ENCODE data around the gene MET.
A peak's percentile ranks its signal among the peaks of the same experiment; 100 is the strongest.

Gene MET

DNA sequence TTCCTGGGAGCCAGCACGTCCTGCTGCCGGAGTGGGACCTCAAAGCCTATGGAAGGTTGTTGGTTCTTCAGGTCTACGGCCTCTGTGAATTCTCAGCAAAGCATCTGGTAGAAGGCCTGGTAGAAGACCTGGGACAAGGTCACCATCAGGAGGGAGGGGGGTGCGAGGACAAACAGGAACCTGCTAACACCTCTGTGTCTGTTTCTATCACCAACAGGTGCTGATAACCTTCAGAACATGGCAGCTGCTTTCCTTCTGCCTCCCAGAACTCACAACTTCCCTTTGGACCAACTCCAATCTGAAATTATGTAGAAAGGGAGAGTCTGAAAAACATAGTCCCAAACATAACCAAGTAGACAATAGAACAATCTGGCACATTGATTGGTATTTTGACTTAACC lies 8.3 kb upstream of the MET start:
- no peak for DNase-seq

DNA sequence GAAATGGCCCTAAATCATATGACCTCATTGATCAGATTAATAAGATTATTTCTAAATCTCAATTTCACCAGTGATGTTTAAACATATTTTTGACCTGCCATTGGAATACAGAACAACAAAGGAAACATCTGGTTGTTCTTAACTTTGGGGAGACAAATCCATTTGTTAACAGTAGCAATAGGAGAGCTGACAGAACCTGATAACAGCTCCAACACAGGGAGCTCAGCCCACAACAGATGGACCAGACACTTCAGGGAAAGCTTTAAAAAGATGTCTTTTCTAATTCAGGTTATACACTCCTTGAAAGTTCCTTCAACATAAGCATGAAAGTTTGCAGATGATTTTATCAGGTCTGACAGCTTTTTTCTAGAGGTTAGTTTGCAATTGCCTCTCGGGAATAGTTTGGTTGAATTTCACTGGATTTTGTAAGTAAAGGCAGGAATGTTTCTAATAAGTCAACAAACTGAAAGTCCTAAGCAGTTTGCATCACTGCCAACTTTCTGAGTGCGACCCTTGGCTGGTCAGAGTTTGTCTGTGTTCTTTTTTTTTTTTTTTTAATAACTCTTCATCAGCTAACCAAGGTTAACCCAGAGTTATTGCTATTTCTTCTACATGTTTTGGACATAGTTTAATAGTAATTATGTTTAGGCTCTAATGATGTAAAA lies 6.5 kb upstream of the MET start:
- no peak for DNase-seq

DNA sequence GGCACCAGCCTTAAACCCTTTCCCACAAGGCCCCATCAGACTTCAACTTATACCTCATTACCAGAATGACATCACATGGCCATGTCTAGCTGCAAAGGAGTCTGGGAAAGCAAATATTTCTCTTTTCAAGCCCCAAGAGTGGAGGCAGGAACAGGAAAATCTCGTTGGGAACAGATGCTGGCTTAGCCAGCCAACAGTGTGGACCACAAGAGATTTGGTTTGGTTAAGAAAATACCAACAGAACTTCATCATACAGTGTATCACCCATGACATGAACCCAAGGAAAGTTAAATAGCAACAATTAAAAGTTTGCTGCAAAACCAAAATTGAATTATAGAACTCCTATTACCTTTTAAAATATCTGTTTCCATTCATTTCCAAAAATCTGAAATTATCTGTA lies 2.2 kb upstream of the MET start:
- no peak for DNase-seq

DNA sequence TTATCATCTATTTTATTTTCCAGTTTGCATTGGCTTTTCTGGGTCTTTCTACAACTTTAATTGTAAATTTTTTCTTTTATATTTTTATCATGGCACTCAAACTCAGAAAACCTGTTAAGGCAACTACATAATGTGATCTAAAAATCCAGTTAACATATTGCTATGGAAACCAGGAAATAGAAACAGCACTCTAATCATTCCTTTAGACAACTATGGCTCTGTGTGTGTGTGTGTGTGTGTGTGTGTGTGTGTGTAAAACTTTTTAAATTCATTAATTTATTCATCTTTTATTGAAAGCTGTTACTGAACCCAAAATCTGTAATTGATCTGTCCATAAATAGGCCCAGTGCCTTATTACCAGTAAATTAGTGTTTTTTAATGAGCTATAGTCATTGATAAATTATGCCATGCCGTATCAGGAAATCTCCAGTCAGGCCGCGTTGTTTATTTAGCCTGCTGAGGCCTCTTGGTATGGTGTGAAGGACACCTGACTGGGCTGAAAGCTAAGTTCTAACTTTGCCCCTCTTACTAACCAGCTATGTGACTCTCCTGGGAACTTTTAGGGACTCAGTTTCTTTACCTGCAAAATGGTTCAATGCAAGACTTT lies 1.5 kb upstream of the MET start:
- DNase-seq, result no peak

DNA sequence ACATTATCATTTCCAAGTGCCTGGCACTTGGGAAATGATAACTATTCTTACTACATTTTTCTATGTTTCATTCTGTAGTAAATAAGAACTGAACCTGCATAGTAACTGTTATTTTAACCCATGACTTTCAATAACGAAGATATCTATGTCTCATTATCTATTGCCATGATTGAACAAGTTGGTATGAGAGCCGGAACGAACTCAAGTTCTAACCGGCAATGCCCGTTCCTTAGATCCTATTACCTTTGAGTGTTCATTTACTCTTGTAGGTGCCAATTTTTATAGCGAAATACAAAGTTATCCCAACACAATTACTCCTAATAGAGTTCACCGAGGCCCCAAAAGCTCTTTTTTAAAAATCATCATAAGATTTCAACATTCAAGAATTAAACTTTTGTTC lies 885 bp upstream of the MET start:
- DNase-seq, result no peak

DNA sequence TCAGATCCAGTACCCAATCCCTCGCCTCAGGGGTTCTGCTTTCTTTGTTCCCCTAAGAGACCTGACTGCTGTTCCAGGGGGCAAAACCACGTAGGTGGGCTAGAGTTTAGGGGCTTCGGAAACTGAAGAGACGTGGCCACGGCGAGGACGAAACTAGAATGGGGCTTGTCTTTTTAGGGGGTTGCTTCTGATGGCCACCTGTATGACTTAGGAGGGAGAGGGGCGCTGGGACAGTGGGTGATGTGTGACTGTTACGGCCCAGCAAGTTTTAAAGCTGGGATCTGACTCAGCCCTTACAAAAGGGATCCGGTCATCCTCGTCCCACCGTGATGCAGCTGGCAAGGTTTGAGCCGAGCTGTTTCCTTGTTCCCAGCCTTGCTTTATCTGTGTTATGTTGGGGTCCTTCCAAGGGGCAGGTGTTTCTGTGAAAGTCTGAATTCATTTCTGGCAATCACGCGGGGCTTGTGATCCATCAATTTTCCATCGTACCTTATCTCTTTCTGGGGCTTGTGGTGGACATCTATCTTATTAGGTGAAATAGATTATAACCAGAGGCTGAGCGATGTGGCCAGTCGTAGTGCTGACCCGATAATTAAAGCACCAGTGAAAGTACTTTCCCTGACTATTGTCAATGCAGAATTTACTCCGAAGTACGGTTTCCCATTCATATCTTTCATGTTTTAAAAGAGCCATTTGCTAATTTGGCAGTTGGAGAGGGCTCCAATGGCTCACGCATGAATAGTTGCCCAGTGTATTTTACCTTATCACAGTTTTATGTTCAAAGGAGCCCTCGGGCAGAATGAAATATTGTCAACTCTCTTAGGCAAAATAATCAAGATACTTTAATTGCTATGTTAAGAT lies 830 bp downstream of the MET start:
- peak; percentile 73 for DNase-seq

DNA sequence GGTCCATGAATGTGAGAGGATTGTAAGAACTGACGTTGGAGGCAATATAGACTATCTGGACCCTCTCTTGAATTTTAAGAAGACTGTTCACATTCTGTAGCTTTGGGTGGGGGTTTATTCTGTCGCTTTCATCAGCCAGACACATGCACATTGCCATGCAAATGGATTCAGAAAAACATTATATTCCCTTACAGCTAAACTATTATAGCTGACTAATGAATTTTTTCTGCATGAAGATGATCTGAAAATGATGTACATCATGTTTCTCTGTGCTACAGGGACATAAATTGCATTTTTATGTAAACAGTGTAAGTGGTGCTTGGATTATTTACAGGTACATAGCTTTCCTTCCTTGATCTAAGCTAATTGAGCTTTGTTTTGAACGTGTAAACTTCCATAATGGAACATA lies 1.5 kb downstream of the MET start:
- DNase-seq, result no peak

DNA sequence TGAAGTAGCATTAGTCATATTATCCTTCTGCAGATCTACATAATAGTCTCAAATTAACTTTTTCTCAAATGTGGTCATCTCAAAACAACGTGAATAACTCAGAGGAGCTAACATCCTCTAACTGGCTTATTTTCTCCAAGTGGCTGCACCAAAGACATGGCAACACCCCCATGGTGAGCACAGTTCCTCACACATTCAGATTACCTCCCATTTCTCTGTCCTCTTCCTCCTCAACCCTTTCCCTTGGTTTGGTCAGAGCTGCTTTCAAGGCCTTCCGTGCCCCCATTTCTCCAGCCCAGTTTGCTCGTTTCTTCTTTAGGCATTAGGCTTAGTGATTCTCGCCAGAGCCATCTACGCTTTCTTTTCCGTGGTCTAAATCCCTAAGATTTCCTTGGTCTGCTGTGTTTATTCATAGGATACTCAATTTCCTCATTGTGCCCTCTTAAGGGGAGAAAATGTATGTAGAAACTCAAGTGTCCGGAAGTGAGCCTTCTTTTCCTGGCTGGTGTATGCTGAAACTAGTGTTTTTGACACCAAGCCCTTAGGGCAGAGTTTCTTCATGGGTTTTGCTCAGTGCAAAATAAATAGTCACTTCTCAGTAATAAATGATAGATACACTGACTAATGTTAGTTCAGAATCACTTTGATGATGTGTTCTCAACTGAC lies 2.6 kb downstream of the MET start:
- DNase-seq, result no peak

DNA sequence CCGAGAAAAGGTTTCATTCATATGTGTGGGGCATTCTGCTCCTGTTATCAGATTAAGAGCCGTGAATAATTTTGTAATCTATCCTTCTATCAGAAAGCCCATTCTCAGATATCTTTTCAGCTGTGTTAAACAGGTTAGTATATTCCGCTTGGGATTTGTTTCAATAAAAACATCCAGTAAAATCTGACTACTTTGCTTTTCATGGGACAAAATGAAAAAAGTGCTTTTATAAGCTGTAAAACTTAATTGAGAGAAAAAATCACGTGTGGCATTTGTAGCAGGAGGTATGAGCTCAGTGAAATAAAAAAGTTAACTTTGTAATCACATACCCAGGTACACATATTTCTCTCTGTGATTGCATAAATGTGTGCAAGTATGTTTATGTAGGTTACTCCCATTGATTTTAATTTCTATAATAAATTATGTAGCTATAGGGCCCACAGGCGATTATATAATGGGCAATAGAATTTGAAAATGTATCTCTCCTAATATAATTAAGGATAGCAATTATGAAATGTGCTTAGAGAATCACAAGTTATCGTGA lies 3.9 kb downstream of the MET start:
- no peak for DNase-seq

DNA sequence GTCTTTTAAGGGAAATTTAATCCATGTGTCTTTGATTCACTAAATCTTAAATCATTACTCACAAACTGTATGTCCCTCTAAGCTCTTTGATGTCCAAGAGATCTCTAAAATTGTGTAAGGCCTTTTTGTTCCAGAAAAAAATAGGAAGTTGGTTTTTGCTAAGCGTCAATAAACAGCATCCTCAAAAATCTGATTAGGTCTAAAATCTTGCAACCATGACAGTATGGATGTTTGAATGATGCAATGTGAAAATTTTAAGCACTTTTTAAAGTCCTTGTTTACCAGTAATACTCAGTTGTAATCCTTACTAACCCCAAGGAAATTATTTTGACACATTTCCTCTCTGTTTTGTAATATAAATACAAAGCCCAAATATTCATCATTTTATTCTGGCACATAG lies 6.8 kb downstream of the MET start:
- no peak for DNase-seq

DNA sequence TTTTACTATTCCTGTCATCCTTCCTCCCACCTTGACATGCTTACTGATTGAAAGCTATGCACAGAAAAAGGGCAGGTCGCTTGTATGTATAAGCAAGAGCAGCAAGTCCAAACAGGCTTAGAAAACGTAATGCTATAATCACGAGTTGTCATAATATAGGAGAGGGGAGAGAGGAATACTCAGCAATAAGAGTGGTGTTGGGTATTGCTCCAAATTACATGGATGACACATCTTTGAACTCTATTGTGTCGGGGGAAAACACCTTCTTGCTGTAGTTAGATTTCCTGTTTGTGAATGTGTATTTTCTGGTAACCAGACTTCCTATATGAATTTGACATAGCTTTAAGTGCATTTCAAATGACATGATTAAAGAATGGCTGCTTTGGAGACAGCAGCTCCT lies 7.5 kb downstream of the MET start:
- no peak for DNase-seq

DNA sequence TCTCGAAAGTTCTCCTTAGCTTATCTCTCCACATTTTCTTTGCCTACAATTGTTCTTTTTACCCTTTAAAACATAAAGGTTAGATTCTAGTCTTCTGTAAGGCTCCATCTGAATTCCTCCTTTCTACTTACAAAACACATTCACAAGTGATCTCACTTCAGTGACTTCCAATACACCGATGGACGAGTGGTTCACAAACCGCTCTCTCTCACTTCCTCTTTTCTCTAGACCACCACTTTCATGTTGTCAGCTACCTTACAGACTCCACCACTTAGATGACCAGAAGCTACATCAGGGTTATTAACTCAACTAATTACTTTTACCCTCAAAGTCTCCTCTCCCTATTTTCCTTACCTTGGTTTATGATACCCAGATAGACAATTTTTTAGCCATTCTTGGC lies 11.8 kb downstream of the MET start:
- DNase-seq, result no peak

DNA sequence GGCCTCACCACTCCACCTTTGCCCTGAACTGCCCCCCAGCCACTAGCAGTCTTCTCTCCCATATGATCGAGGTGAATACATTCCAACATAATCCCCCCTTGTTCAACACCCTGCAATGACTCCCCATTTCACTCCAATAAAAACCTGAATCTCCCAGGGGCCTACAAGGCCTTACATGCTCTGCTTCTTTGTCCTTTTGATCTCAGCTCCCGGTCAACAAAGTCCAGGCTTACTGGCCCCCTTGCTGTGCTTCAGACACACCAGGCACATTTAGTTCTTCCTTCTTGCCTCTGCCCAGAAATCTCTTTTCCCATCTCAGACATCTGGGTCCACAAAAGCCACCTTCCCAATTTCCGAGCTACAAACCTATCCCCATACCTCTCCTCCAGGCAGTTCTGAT lies 14.0 kb downstream of the MET start:
- no peak for DNase-seq

DNA sequence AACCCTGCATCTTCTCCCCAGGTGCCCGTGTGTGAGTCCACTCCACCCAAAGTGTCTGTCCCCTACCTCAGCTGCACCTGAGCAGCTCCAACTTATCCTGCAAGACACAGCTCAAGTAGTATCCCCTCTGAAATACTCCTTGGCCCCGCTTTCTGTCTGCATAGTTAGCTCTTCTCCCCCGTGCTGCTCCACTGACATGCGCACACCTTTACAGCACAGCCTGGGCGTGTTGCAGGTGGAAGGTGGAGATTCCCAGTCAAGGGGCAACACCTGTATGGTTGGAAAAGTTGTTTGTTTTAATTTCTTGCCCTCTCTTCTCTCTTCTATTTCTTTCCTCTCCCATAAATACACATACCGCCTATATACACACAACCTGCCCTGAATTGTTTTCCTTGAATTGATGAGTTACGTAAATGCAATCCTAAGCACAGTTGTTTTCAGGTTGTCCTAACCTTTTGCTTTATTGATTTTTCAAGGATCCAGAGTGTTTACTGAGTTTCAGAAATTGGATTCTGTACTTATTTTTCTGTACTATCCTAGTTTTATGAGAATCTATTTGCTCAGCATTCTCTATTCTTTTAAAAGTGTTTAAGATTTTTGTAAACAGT lies 14.9 kb downstream of the MET start:
- DNase-seq, result no peak

DNA sequence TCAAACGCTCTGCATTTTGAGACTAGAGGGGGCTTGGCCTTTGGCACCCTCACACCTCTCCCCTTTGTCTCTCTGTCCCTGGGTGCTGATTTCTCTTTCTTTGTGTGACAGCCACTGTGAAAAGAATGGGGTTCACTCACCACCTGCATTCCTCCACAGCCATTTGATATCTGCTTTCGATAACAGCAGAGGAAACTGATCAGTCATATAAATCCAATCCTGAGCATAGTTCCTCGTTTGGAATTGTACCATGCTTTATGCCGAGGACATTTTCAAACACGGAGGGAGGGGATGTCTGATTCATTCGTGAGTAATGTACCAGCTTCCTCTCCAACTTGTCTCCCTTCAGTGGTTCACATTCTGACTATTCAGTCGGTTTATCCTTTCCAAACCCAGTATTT lies 15.8 kb downstream of the MET start:
- no peak for DNase-seq

DNA sequence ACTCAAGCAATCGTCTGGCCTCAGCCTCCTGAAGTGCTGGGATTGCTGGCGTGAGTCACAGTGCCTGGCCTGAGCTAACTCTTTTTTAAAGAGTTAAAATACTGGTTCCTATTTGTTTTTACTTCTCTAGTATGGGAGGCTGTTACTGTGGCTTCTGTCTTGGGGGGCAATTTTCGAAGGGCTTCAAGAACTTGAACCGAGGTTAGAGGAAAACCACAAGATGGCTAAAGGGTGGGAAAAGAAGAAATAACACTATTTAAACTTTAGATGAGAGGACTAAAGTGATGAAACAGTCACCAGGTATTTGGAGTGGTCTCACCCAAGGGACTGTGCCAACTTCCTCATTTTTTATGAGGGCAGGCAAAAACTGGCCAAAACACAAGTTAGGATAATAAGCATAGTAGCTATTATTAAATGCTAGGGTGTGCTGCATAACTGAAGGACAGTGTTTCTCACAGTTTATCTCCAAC lies 17.8 kb downstream of the MET start:
- no peak for DNase-seq

DNA sequence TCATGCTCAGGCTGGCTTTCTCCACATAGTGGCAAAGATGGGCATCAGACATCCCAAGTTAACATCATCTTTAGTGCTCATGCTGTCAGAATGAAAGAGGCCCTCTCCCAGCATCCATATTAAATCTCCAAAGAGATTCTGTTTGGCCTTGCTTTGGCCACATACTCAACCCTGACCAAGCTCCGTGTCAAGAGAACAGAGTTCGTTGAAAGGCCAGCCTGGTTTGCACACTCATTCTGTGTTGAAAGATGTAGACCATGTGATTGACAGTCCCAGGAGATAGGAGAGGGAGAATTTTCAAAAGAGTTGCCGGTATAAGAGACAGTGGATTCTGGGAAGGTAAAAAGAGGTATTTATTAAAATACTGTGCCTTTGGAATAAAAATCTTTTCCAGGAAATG lies 19.7 kb downstream of the MET start:
- DNase-seq, result no peak

DNA sequence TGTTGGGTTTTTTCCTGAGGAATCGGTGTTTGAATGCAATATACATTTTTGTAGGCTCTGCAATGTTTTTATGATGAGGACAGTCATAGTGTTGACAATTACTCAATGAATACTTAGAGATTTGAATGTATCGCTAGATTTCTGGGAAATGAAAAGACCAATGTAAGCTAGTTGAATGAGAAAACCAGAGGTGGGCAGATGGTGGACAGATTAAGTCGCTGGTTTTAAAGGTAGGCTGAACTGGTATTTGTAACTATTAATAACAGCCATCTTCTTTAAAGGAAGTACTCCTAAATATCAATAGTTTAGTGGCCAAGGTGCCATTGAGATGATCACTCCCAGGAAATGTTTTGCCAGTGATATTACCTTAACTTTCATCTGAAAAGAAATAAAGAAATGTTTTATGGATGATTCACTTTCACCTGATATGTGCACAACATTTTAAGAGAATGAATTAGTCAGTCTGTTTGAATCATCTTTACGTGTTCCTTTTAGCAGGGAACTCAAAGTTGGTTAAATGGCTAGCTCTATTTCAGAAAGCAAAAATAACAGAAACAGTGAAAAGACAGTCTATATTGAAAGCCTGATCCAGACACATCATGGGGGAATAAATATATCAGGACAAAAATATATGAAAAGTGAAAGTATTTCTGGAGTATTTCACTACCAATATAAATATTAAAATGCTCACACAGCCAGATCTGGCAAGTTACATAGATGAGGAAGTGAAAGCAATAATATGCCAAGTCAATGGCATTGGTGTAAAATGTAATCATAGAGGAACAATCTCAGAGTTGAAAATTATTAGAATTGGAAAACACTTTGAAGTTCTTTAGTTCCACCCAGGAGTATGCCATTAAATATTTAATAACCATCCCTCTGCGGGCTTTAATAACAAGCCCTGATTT lies 20.7 kb downstream of the MET start:
- no peak for DNase-seq

DNA sequence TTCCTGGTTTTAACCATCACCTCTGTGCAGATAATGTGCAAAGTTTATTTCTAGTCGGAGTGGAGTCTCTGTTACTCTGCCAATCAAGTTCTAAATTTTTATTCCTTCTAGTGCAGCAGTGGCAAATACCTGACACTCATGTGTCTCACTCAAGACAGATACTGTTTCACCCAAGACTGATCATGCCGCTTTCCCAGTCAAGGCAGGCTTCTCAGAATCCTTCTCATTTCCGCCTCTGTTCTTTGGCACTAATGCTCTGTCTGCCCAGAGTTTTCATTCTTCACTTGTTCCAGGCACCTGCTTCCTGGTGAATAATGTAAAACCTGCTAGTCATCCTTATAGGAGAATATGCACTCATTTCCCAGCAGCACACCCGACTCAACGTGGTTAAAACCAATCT lies 24.7 kb downstream of the MET start:
- no peak for DNase-seq

DNA sequence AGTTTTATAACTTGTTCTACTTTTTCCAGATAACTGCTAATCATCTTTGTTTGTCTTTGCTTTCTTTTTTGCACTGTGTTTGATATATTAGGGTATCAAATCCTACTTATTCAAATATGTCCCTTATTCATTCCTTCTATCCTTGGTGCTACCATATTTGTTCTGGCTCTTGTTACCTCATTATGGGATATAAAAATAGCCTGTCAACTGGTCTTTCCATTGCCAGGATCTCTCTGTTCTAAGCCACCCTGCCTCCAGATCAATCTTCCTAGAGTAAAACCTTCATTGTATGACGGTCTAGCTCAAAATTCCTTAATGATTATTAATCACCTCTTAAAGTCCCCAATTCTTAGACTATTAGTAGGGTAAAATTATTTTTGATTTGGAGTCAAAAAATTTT lies 25.2 kb downstream of the MET start:
- no peak for DNase-seq

DNA sequence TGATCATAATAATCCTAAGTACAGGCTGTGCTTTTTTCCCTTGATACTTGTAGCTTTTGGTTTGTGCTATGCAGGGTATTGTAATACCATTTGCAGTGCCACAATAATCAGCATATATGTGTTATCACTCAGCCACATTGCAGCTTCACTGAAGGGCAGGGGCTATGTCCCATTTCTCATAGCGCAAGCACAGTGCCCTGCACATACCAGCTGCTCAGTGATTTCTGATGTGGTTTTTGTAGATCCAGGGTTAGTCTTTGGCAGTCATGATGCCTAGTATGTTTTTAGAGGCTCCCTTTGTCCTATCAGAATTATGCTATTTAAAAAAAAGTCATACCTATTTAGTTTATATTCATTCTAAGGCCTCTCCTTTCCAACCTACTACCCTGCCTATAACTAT lies 25.8 kb downstream of the MET start:
- no peak for DNase-seq
